A549 (cell line): ENCODE results near the gene PRR5. TPM values are rescaled to one million over a fixed set of nuclear protein-coding genes. Genes with fewer than 3 reads are reported as not detected.
A peak's percentile ranks its signal among the peaks of the same experiment; 100 is the strongest.

Experiments used
- ATAC-seq, 2 experiments: fragments of 200-7000 bp in 1 of 2; fragments of >200 bp in 1 of 2; cut with Nextera tagmentation in 1 of 2; cut with Tn5 transposase in 1 of 2; 3 replicates each; pipeline versions ENCODE4 v1.8.0 to v1.9.1; 2018 to 2020; ENCODE audit warnings: mild to moderate bottlenecking in 1 of 2, moderate library complexity in 1 of 2
- CTCF ChIA-PET: fragments of 300-600 bp; sonication (Branson Sonifier 250); formaldehyde crosslinking; extraction: SDS; loops from one replicate; lab custom pipeline; 2021; ENCODE audit warnings: antibody characterized with exemption, inconsistent platforms; lab: Yijun Ruan, JAX
- POLR2A ChIA-PET: fragments of 350-600 bp; formaldehyde crosslinking; extraction: SDS; loops from one replicate; lab custom pipeline; 2021; ENCODE audit warnings: antibody characterized with exemption, inconsistent platforms; lab: Yijun Ruan, JAX
- DNase-seq, 2 experiments: peaks; one replicate each; pipeline versions ENCODE4 v3.0.0 to v3.0.0-alpha.2; 2011 to 2016; ENCODE audit warnings: low read depth in 1 of 2, low spot score in 1 of 2
- FAIRE-seq: peaks from 2 replicates; lab custom pipeline; 2011; peaks lifted over from hg19 to GRCh38; lab: Jason Lieb, UNC
- H3K27ac ChIP-seq, 2 experiments: fragments of >200 bp; sonication (Bioruptor Twin); formaldehyde crosslinking; 3 replicates each; pipeline ENCODE4 v1.5.1; 2016 to 2017
- H3K4me1 ChIP-seq: fragments of >200 bp; sonication (Bioruptor Twin); formaldehyde crosslinking; 3 replicates; pipeline ENCODE4 v1.6.1; 2016
- H3K4me2 ChIP-seq: fragments of >200 bp; sonication (Bioruptor Twin); formaldehyde crosslinking; 3 replicates; pipeline ENCODE4 v1.6.1; 2016
- H3K4me3 ChIP-seq: fragments of >200 bp; sonication (Bioruptor Twin); formaldehyde crosslinking; 3 replicates; pipeline ENCODE4 v1.5.1; 2016
- H3K9me3 ChIP-seq: fragments of >200 bp; sonication (Bioruptor Twin); formaldehyde crosslinking; 3 replicates; pipeline ENCODE4 v1.6.1; 2016
- BHLHE40 ChIP-seq: IDR thresholded peaks from 2 replicates; pipeline ENCODE4 v1.6.1; 2012; ENCODE audit warnings: low read depth, low read length, inconsistent platforms
- EHF ChIP-seq: fragments of 250-450 bp; sonication (Bioruptor Pico); IDR thresholded peaks from 2 replicates; pipeline ENCODE4 v1.5.0; 2020; ENCODE audit warnings: mild to moderate bottlenecking
- EHMT2 ChIP-seq: fragments of 200-600 bp; sonication (generic); IDR thresholded peaks from 2 replicates; pipeline ENCODE4 v1.6.1; 2016; ENCODE audit warnings: antibody characterized with exemption, low read depth, mild to moderate bottlenecking, moderate library complexity
- ELK1 ChIP-seq: fragments of 150-350 bp; IDR thresholded peaks from 2 replicates; pipeline ENCODE4 v1.6.1; 2014; ENCODE audit warnings: low read depth, mild to moderate bottlenecking, low read length
- ESRRA ChIP-seq: fragments of 150-350 bp; IDR thresholded peaks from 2 replicates; pipeline ENCODE4 v1.6.1; 2014; ENCODE audit warnings: mild to moderate bottlenecking, low read length, borderline replicate concordance
- FOSB ChIP-seq: fragments of 250-450 bp; sonication (Bioruptor Pico); IDR thresholded peaks from 2 replicates; pipeline ENCODE4 v1.5.0; 2020; ENCODE audit warnings: mild to moderate bottlenecking, moderate library complexity
- FOSL2 ChIP-seq, 2 experiments: fragments of 450-650 bp in 1 of 2; fragments of >200 bp in 1 of 2; sonication (Bioruptor Twin) in 1 of 2; formaldehyde crosslinking; IDR thresholded peaks; 2 replicates each; pipeline versions ENCODE4 v1.5.0 to v1.6.1; 2016 to 2020; ENCODE audit warnings: mild to moderate bottlenecking in 1 of 2, moderate library complexity in 1 of 2
- HEYL ChIP-seq: fragments of 250-450 bp; sonication (Bioruptor Pico); IDR thresholded peaks from 2 replicates; pipeline ENCODE4 v1.8.0; 2021; ENCODE audit warnings: mild to moderate bottlenecking, moderate library complexity
- HMGXB4 ChIP-seq: fragments of 250-450 bp; sonication (Bioruptor Pico); IDR thresholded peaks from 2 replicates; pipeline ENCODE4 v1.5.0; 2021; ENCODE audit warnings: mild to moderate bottlenecking, moderate library complexity, borderline replicate concordance
- HOXA7 ChIP-seq: fragments of 250-450 bp; sonication (Bioruptor Pico); IDR thresholded peaks from 2 replicates; pipeline ENCODE4 v1.5.0; 2020; ENCODE audit warnings: mild to moderate bottlenecking, moderate library complexity
- JUN ChIP-seq, 2 experiments: fragments of >200 bp; sonication (Bioruptor Twin); formaldehyde crosslinking; IDR thresholded peaks; 2 replicates in 1 of 2; 3 replicates in 1 of 2; pipeline ENCODE4 v1.6.1; 2016 to 2017
- KDM5A ChIP-seq: fragments of 200-600 bp; sonication (generic); IDR thresholded peaks from 2 replicates; pipeline ENCODE4 v1.6.1; 2016; ENCODE audit warnings: antibody characterized with exemption, mild to moderate bottlenecking
- MAFK ChIP-seq: fragments of 450-650 bp; IDR thresholded peaks from 2 replicates; pipeline ENCODE4 v1.6.1; 2014; ENCODE audit not compliant: partially characterized antibody
- NFE2L2 ChIP-seq: fragments of 150-350 bp; conservative IDR thresholded peaks from 2 replicates; pipeline ENCODE4 v1.6.1; 2014; ENCODE audit warnings: low read length
- NPAS2 ChIP-seq: fragments of 250-450 bp; sonication (Bioruptor Pico); IDR thresholded peaks from 2 replicates; pipeline ENCODE4 v1.8.0; 2022; ENCODE audit warnings: mild to moderate bottlenecking, moderate library complexity, borderline replicate concordance
- PBX3 ChIP-seq: IDR thresholded peaks from 2 replicates; pipeline ENCODE4 v1.6.1; 2012
- PHF8 ChIP-seq: fragments of 200-600 bp; sonication (generic); IDR thresholded peaks from 2 replicates; pipeline ENCODE4 v1.6.1; 2016; ENCODE audit warnings: low read depth, mild to moderate bottlenecking, antibody characterized with exemption, moderate library complexity, borderline replicate concordance
- POLR2A ChIP-seq: IDR thresholded peaks from 2 replicates; pipeline ENCODE4 v1.6.1; 2012; ENCODE audit warnings: mild to moderate bottlenecking, low read length
- POLR2AphosphoS2 ChIP-seq: conservative IDR thresholded peaks from 2 replicates; pipeline ENCODE4 v1.6.1; 2012; ENCODE audit warnings: low read length, improper control_type of control experiment, inconsistent platforms
- RAD21 ChIP-seq, 2 experiments: fragments of >200 bp in 1 of 2; sonication (Bioruptor Twin) in 1 of 2; formaldehyde crosslinking in 1 of 2; IDR thresholded peaks in 1 of 2; conservative IDR thresholded peaks in 1 of 2; 2 replicates in 1 of 2; 3 replicates in 1 of 2; pipeline ENCODE4 v1.6.1; 2012 to 2018; ENCODE audit warnings: inconsistent platforms in 1 of 2
- RARB ChIP-seq: fragments of 250-450 bp; sonication (Bioruptor Pico); IDR thresholded peaks from 2 replicates; pipeline ENCODE4 v1.8.0; 2021; ENCODE audit warnings: mild to moderate bottlenecking, moderate library complexity
- RCOR1 ChIP-seq: fragments of 150-350 bp; IDR thresholded peaks from 2 replicates; pipeline ENCODE4 v1.6.1; 2014; ENCODE audit warnings: antibody characterized with exemption, low read length, low read depth
- RFX5 ChIP-seq: fragments of 450-650 bp; IDR thresholded peaks from 2 replicates; pipeline ENCODE4 v1.7.1; 2014; ENCODE audit warnings: antibody characterized with exemption, mild to moderate bottlenecking, moderate library complexity
- RNF2 ChIP-seq: fragments of 200-600 bp; sonication (generic); IDR thresholded peaks from 2 replicates; pipeline ENCODE4 v1.6.1; 2016; ENCODE audit warnings: low read depth, mild to moderate bottlenecking, antibody characterized with exemption, moderate library complexity, borderline replicate concordance
- SREBF2 ChIP-seq: fragments of 450-650 bp; IDR thresholded peaks from 2 replicates; pipeline ENCODE4 v1.6.1; 2014; ENCODE audit warnings: mild to moderate bottlenecking, moderate library complexity
- TP53 ChIP-seq: fragments of 250-450 bp; sonication (Bioruptor Pico); IDR thresholded peaks from 2 replicates; pipeline ENCODE4 v1.5.0; 2021; ENCODE audit warnings: mild to moderate bottlenecking, moderate library complexity
- ZC3H11A ChIP-seq: fragments of 450-650 bp; IDR thresholded peaks from 2 replicates; pipeline ENCODE4 v1.6.1; 2014; ENCODE audit warnings: antibody characterized with exemption, mild to moderate bottlenecking
- ZNF302 ChIP-seq: fragments of 250-450 bp; sonication (Bioruptor Pico); IDR thresholded peaks from 2 replicates; pipeline ENCODE4 v1.9.0; 2021; ENCODE audit warnings: inconsistent platforms, mild to moderate bottlenecking, moderate library complexity
- ZSCAN20 ChIP-seq: fragments of 250-450 bp; sonication (Bioruptor Pico); IDR thresholded peaks from 2 replicates; pipeline ENCODE4 v1.8.0; 2022; ENCODE audit warnings: mild to moderate bottlenecking, moderate library complexity
- WGBS: methylation state at CpG from one replicate; pipeline ENCODE4 v1.1.6; 2017; ENCODE audit errors: missing lambda C conversion rate; 5-methylcytosine and 5-hydroxymethylcytosine counted together
- polyA plus RNA-seq, 4 experiments: library from polyadenylated mRNA; depleted of rRNA in 3 of 4; stranded (reverse); fragments of >200 nt; fragmentation: RNase III in 1 of 4; extraction: RNeasy Plus Mini Kit Qiagen cat#74134 plus additional on column Dnase treatment in 1 of 4; gene quantifications; 2 replicates in 3 of 4; 3 replicates in 1 of 4; pipeline ENCODE4 v1.2.3, GENCODE V29; 2011 to 2017

Gene PRR5
- polyA plus RNA-seq, 2 of the 4 experiments (the other 2 are of a cell fraction), result 7.1 to 19.5 TPM

- POLR2A ChIA-PET, result no interaction called here
- H3K4me3 ChIP-seq, result no peak overlapping the region
- no peak for ATAC-seq
- CTCF ChIA-PET, result interaction anchor here (2.4 kb wide), 1 partner anchor 15 kb away, joined by 11 read pairs; no protein-coding TSS in a partner anchor
- H3K27ac ChIP-seq, result no peak overlapping the region
- H3K9me3 ChIP-seq, result no peaks in the 10 kb centered on the region
- no peak for DNase-seq
- H3K4me2 ChIP-seq, result no peak overlapping the region
- FAIRE-seq, result no peak
- H3K4me1 ChIP-seq, result no peaks in the 10 kb centered on the region
- TF ChIP-seq ZNF302 (CRISPR knock-in tag) (no peak), RAD21 (conservative IDR thresholded peaks at IDR 0.05 in 1 of 2, IDR thresholded peaks at IDR 0.05 in 1 of 2) (no peak), HOXA7 (CRISPR knock-in tag) (no peak), TP53 (CRISPR knock-in tag) (no peak), HEYL (no peak), FOSB (CRISPR knock-in tag) (no peak), RFX5 (no peak), ZSCAN20 (CRISPR knock-in tag) (no peak), JUN (IDR thresholded peaks at IDR 0.05) (no peak), RARB (CRISPR knock-in tag) (no peak), HMGXB4 (CRISPR knock-in tag) (no peak), EHF (no peak), NFE2L2 (no peak), POLR2A (no peak), KDM5A (no peak), ELK1 (no peak), SREBF2 (no peak)
- WGBS, result 75% methylated on average over 11 of the region's 13 CpGs
These were observed 17.8 kb downstream of the PRR5 start for GRCh38 chr22:44719586-44720368.

GRCh38 chr22:44721213-44721612 lies 19.2 kb downstream of the PRR5 start:
- 89% methylated on average over 7 of the region's 7 CpGs for WGBS
- ChIA-PET CTCF (interaction anchor here (1.4 to 2.4 kb wide), 3 partner anchors 14 to 25 kb away, joined by 4 to 11 read pairs (median 4); no protein-coding TSS in a partner anchor), POLR2A (no interaction called here)
- ATAC-seq (peak in 1 of 2 experiments; percentile 50; a peak in 3 of 6 replicates), DNase-seq (no peak), FAIRE-seq (no peak)
- Histone ChIP-seq H3K4me1 (no peaks in the 10 kb centered on the region), H3K4me2 (no peak overlapping the region), H3K4me3 (no peak overlapping the region), H3K9me3 (no peaks in the 10 kb centered on the region), H3K27ac (no peak overlapping the region)
- TF ChIP-seq PBX3 (no peak), NFE2L2 (no peak), ZSCAN20 (CRISPR knock-in tag) (no peak), POLR2AphosphoS2 (no peak), BHLHE40 (no peak), ESRRA (no peak), PHF8 (no peak), RCOR1 (no peak), FOSL2 (IDR thresholded peaks at IDR 0.05) (no peak), FOSL2 (CRISPR knock-in tag; IDR thresholded peaks at IDR 0.05) (no peak), RNF2 (no peak), EHMT2 (no peak), MAFK (no peak), ZC3H11A (no peak), NPAS2 (CRISPR knock-in tag) (no peak), JUN (IDR thresholded peaks at IDR 0.05) (no peak)
